Measurements from ENCODE around the gene PPARA.

DNA sequence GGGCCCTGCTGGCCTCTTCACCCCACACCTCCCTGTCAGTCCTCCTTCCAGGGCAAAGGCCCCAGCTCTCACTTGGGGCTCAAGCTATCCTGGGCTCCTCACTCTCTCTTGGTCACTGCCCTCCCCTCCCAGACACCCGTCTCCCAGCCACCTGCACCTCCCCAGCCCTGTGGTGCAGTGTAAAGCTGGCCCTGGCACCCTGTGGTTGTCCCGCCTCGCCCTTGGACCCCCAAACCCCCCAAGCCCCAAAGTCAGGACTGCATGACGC is 16.8 kb upstream of the PPARA start:
- TF ChIP-seq CTCF (IDR thresholded peaks at IDR 0.05; ENCODE audit: poor library complexity, severe bottlenecking) = no peak
- TF ChIP-seq EP300 (conservative IDR thresholded peaks at IDR 0.05; ENCODE audit: poor library complexity, severe bottlenecking) = no peak
- TF ChIP-seq MXI1 (conservative IDR thresholded peaks at IDR 0.05; ENCODE audit: poor library complexity, severe bottlenecking) = no peak
- no peak for TF ChIP-seq POLR2AphosphoS5 (IDR thresholded peaks at IDR 0.05)
- TF ChIP-seq TAF1 (IDR thresholded peaks at IDR 0.05; ENCODE audit: low read depth) = no peak
- TF ChIP-seq EZH2 (IDR thresholded peaks at IDR 0.05; ENCODE audit: borderline replicate concordance, insufficient read depth, low read length, poor library complexity, severe bottlenecking) = no peak
- no peak for TF ChIP-seq REST (IDR thresholded peaks at IDR 0.05; ENCODE audit: borderline replicate concordance)
